Vagina (tissue), 2 donors: ENCODE data around the gene DCUN1D3.

Experiments used
- CTCF ChIP-seq, 3 experiments: fragments of 450-650 bp in 2 of 3; fragments of 200-600 bp in 1 of 3; sonication (generic) in 1 of 3; IDR thresholded peaks; one replicate each; pipeline ENCODE4 v1.5.1; 2017 to 2019; ENCODE audit warnings: antibody characterized with exemption in 3 of 3, mild to moderate bottlenecking in 2 of 3, moderate library complexity in 2 of 3
- POLR2A ChIP-seq, 2 donors: fragments of 450-650 bp; IDR thresholded peaks; one replicate each; pipeline ENCODE4 v1.6.1; 2017; ENCODE audit warnings: antibody characterized with exemption in 2 of 2, mild to moderate bottlenecking in 2 of 2, moderate library complexity in 2 of 2
- POLR2AphosphoS5 ChIP-seq, 2 donors: sonication (generic); formaldehyde crosslinking; IDR thresholded peaks; one replicate each; pipeline ENCODE4 v1.9.0; 2017; ENCODE audit warnings: antibody characterized with exemption in 2 of 2, mild to moderate bottlenecking in 2 of 2, low read depth in 1 of 2; ENCODE audit not compliant: insufficient read depth in 1 of 2

GRCh38 chr16:20879175-20880040, 20.8 kb downstream of the DCUN1D3 start:
- no peak for TF ChIP-seq CTCF (IDR thresholded peaks at IDR 0.05)
- no peak for TF ChIP-seq POLR2A (IDR thresholded peaks at IDR 0.05)
- no peak for TF ChIP-seq POLR2AphosphoS5 (IDR thresholded peaks at IDR 0.05; ENCODE audit: insufficient read depth in 1 of 2, low read depth in 1 of 2)
